ENCODE measurements around the gene QKI.

DNA sequence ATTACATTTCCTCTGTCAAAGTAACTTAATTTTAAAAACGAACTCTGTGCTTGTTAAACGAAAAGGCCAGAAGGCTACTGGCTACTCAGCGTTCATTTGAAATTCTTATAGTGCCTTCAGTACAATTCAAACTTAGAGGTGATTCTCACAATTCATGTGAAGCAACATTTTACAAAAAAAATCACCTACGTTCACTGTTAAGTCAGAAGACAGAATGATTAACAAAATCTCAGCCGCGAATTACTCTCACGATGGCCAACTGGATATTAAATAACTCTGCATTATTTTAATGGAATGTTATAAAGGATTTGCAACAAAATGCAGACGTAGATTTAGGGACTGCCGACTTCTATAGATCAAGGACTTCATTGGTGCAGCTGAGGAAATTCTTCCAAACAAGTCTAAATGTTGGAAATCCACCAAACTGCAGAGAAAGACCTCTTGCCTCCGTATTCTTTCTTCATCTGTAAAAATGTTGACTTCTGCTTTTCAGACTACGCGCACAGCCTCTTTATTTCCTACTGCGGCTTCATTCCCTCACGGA lies 1.6 kb upstream of the QKI start:
- TF ChIP-seq, protein P1, sequence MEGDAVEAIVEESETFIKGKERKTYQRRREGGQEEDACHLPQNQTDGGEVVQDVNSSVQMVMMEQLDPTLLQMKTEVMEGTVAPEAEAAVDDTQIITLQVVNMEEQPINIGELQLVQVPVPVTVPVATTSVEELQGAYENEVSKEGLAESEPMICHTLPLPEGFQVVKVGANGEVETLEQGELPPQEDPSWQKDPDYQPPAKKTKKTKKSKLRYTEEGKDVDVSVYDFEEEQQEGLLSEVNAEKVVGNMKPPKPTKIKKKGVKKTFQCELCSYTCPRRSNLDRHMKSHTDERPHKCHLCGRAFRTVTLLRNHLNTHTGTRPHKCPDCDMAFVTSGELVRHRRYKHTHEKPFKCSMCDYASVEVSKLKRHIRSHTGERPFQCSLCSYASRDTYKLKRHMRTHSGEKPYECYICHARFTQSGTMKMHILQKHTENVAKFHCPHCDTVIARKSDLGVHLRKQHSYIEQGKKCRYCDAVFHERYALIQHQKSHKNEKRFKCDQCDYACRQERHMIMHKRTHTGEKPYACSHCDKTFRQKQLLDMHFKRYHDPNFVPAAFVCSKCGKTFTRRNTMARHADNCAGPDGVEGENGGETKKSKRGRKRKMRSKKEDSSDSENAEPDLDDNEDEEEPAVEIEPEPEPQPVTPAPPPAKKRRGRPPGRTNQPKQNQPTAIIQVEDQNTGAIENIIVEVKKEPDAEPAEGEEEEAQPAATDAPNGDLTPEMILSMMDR (conservative IDR thresholded peaks at IDR 0.05 in 1 of 2, IDR thresholded peaks at IDR 0.05 in 1 of 2; ENCODE audit: low read depth in 1 of 2, low read length in 2 of 2), result no peak
- no peak for TF ChIP-seq EZH2 (IDR thresholded peaks at IDR 0.05; ENCODE audit: low read length, missing control alignments)
